ENCODE data around the gene PLA2G12A. TPM values are rescaled to one million over a fixed set of nuclear protein-coding genes. Genes with fewer than 3 reads are reported as not detected.

PLA2G12A gene
- total RNA-seq, 1 donor from 2014 or later = 28.2 TPM

DNA sequence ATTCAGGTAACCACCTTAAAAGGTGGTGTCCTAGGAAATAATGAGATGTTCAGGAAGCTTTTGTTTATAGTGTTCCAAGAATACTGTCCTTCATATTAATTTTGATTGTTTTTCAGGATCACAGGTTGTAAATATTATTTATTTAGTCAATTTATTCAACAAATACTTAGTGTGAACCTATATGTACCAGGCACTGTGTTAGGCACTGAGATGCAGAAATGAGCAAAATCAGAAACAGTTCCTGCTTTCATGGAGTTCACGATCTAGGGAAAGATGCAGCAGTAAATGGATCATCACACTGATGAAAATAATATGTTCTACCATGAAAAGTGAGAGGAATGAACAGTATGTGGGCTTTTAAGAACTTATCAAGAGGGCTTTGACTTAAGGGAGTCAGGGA lies 18.2 kb upstream of the PLA2G12A start:
- Histone ChIP-seq H3K4me3 (ENCODE audit: low read depth, low read length) (no peak overlapping the region), H3K27me3 (ENCODE audit: control insufficient read depth, insufficient read depth, low read length) (no peaks in the 10 kb centered on the region), H3K36me3 (ENCODE audit: control insufficient read depth, insufficient read depth, low read length) (no peaks in the 10 kb centered on the region)
- no peak for DNase-seq (ENCODE audit: low read depth)
- TF ChIP-seq, protein P1, sequence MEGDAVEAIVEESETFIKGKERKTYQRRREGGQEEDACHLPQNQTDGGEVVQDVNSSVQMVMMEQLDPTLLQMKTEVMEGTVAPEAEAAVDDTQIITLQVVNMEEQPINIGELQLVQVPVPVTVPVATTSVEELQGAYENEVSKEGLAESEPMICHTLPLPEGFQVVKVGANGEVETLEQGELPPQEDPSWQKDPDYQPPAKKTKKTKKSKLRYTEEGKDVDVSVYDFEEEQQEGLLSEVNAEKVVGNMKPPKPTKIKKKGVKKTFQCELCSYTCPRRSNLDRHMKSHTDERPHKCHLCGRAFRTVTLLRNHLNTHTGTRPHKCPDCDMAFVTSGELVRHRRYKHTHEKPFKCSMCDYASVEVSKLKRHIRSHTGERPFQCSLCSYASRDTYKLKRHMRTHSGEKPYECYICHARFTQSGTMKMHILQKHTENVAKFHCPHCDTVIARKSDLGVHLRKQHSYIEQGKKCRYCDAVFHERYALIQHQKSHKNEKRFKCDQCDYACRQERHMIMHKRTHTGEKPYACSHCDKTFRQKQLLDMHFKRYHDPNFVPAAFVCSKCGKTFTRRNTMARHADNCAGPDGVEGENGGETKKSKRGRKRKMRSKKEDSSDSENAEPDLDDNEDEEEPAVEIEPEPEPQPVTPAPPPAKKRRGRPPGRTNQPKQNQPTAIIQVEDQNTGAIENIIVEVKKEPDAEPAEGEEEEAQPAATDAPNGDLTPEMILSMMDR (IDR thresholded peaks at IDR 0.05; ENCODE audit: insufficient read depth, low read length, poor library complexity, severe bottlenecking) = no peak

DNA sequence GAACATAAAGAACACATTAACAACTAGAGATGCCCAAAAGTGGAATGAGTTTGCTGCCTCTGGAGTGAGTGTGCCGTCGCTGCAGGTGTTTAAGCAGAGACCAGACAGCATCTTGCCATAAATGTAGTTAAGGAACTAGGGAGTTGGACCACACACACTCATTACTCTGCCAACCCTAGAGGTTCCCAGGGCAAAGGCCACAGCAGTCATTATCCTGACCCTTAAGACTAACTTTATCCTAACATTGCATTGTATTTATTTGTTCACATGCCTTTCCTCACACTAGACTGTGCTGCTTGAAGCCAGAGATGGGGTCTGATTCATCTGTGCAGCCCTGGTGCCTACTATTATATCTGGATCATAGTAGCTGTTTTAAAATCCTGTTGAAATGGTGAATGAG lies 16.9 kb upstream of the PLA2G12A start:
- Histone ChIP-seq H3K4me3 (ENCODE audit: low read depth, low read length) (no peak overlapping the region), H3K36me3 (ENCODE audit: control insufficient read depth, insufficient read depth, low read length) (no peaks in the 10 kb centered on the region), H3K27me3 (ENCODE audit: control insufficient read depth, insufficient read depth, low read length) (no peaks in the 10 kb centered on the region)
- no peak for DNase-seq (ENCODE audit: low read depth)
- TF ChIP-seq, protein P1 (IDR thresholded peaks at IDR 0.05; ENCODE audit: insufficient read depth, low read length, poor library complexity, severe bottlenecking) = no peak

DNA sequence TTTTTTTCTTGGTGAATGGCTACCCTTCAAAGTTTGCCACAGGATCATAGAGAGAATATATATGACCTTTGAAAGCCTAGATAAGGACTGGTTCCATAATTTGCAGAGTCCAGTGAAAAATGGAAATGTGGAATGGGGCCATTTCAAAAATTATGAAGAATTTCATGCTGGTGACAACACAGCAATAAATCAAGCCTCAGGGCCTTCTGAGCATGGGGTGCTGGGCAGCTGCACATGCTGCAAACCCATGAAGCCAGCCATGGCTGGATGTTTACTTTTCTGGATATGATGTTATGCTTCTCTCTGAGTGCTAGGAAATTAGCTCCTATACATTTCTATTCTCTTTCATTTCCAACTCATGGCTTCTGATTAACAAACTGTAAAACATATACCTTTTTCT lies 16.0 kb upstream of the PLA2G12A start:
- no peaks in the 10 kb centered on the region for H3K36me3 ChIP-seq (ENCODE audit: control insufficient read depth, insufficient read depth, low read length)
- TF ChIP-seq, protein P1 (IDR thresholded peaks at IDR 0.05; ENCODE audit: insufficient read depth, low read length, poor library complexity, severe bottlenecking) = no peak
- no peak overlapping the region for H3K4me3 ChIP-seq (ENCODE audit: low read depth, low read length)
- H3K27me3 ChIP-seq (ENCODE audit: control insufficient read depth, insufficient read depth, low read length) = no peaks in the 10 kb centered on the region
- DNase-seq (ENCODE audit: low read depth) = no peak

DNA sequence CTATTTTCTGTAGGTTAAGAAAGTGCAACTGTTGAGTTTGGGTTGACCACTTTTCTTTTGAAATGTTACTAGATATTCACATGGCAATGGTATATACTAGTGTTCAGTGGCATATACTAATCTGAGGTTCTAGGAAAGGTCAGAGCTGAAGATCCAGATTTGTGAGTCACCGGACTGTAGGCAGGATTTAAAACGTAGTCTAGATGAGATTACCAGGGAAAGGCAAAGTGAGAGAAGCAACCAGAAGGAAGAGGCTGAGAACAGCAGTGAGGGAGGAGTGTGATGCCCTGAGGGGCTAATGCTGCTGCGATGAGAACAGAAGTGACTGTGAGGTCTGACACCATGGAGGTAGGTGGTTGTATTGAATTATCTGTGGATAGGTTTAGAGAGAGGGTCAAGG lies 9.7 kb upstream of the PLA2G12A start:
- no peak overlapping the region for H3K4me3 ChIP-seq (ENCODE audit: low read depth, low read length)
- H3K27me3 ChIP-seq (ENCODE audit: control insufficient read depth, insufficient read depth, low read length) = no peaks in the 10 kb centered on the region
- DNase-seq (ENCODE audit: low read depth) = no peak
- TF ChIP-seq, protein P1 (IDR thresholded peaks at IDR 0.05; ENCODE audit: insufficient read depth, low read length, poor library complexity, severe bottlenecking) = no peak
- no peaks in the 10 kb centered on the region for H3K36me3 ChIP-seq (ENCODE audit: control insufficient read depth, insufficient read depth, low read length)

DNA sequence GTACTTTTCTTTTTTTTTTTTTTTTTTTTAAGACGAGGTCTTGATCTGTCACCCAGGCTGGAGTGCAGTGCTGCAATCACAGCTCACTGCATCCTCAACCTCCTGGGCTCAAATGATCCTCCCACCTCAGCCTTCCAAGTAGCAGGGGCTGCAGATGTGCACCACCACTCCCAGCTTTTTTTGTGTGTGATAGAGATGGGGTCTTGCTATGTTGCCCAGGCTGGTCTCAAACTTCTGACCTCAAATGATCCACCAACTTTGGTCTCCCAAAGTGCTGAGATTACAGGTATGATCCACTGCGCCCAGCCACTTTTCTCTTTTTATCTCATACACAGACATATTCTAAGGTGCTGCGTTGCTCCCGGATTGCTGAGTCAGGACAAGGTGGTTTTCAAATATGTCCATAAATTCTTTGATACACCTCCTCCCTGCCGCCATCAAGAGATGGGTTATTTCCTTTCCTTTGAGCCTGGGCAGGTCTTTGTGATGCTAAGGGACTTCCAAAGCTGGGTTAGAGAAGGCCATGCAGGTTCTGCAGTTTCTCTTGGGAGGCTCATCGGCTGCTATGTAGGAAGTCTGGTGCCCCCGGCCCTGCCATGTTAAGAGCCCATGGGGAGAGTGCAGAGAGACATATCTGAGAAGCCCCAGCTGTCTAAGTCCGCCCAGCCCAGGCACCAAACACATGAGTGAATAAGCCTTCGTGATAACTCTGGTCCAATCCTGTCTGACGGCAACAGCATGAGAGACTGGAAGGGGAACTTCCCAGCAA lies 8.4 kb upstream of the PLA2G12A start:
- TF ChIP-seq, protein P1 (IDR thresholded peaks at IDR 0.05; ENCODE audit: insufficient read depth, low read length, poor library complexity, severe bottlenecking) = no peak

More for the DNA sequence above, 8.4 kb upstream of the PLA2G12A start:
- no peak for DNase-seq (ENCODE audit: low read depth)
- no peak overlapping the region for H3K4me3 ChIP-seq (ENCODE audit: low read depth, low read length)
- no peaks in the 10 kb centered on the region for H3K36me3 ChIP-seq (ENCODE audit: control insufficient read depth, insufficient read depth, low read length)
- no peaks in the 10 kb centered on the region for H3K27me3 ChIP-seq (ENCODE audit: control insufficient read depth, insufficient read depth, low read length)
